Measurements from ENCODE around the gene PTPN23. TPM values are rescaled to one million over a fixed set of nuclear protein-coding genes. Genes with fewer than 3 reads are reported as not detected.

PTPN23 gene
- total RNA-seq, 4 donors from 2014 or later = 10.5 to 134 (median 24.4) TPM

GRCh38 chr3:47420044-47420430, 39.2 kb downstream of the PTPN23 start:
- no peaks in the 10 kb centered on the region for H3K27me3 ChIP-seq
- no peak for DNase-seq
- H3K27ac ChIP-seq = no peak overlapping the region
- WGBS, 2 donors = 100% methylated on average over 3 of the region's 5 CpGs; no CpG with 5 or more reads in 1 of the 2 donors
- H3K4me3 ChIP-seq = no peak overlapping the region
- no peaks in the 10 kb centered on the region for H3K9me3 ChIP-seq
- peaks cover 12 to 19% (median 12%) of the 10 kb centered on the region in 3 donors for H3K4me1 ChIP-seq
- intact Hi-C loops (cut with DNase I) = loop anchor here (2.0 kb wide), 1 partner anchor 53 kb away; no protein-coding TSS in a partner anchor
- H3K36me3 ChIP-seq = peaks cover 26 to 92% (median 34%) of the 10 kb centered on the region in 3 donors
- TF ChIP-seq CTCF (IDR thresholded peaks at IDR 0.05) (no peak), POLR2A (IDR thresholded peaks at IDR 0.05) (no peak)

DNA sequence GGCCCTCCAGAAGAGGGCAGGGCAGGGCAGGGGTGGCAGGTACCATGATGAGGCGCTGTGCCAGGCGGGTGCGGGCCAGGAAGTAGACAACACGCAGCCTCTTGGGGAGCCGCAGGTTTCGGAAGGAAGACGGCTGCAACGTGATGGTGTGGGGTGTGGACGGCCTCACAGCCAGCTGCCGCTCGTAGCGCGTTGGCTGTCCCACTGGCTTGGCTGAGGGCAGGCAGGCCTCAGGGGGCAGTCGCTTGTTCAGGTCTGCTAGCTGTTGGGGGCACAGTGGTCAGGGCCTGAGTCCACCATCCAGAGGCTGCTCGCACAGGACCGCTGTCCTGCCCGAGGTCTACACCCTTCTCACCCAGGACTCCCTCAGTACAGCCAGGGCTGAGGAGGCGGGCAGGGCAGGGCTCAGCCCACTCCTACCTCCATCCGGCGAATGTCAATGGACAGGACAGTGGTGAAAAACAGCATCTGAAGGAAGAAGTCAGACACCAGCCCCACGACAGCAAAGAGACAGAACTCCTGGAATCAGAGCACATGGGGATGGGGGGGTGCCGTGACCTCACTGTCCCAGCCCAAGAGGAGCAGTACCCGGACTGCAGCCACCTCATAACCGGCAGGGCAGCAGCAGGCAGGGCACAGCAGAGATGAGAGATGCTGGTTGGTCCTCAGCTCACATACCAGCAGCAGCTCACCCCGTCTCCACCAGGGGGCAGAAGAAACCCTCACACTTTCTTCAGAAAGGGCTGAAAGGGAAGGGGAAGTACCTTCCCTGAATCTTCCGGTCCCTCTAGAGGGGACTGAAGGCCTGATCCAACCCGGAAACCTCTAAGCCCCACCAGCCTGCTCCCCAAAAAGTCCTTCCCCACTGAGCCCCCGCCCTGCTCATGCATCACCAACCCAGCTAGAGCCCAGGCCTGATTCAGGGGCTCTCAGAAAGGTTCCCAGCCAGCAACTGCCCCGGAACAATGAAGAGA, 40.0 kb downstream of the PTPN23 start:
- Histone ChIP-seq H3K27ac (peak overlapping the region; percentile 65 to 80 (median 76)), H3K27me3 (no peaks in the 10 kb centered on the region), H3K36me3 (peaks cover 30 to 92% (median 40%) of the 10 kb centered on the region in 3 donors), H3K4me3 (no peak overlapping the region), H3K9me3 (no peaks in the 10 kb centered on the region), H3K4me1 (peaks cover 12 to 19% (median 12%) of the 10 kb centered on the region in 3 donors)
- intact Hi-C loops (cut with DNase I) = loop anchor here (2.0 kb wide), 1 partner anchor 52 kb away; no protein-coding TSS in a partner anchor
- TF ChIP-seq CTCF (IDR thresholded peaks at IDR 0.05) (peak; percentile 93 to 97 (median 94)), POLR2A (IDR thresholded peaks at IDR 0.05) (no peak)
- DNase-seq = peak; percentile 25
- 62 to 87% methylated on average over 12 to 21 of the region's 29 CpGs for WGBS, 2 donors

GRCh38 chr3:47421741-47422649, 41.2 kb downstream of the PTPN23 start:
- peak overlapping the region; percentile 65 to 80 (median 76) for H3K27ac ChIP-seq
- no peaks in the 10 kb centered on the region for H3K9me3 ChIP-seq
- 64 to 75% methylated on average over 2 to 4 of the region's 13 CpGs for WGBS, 2 donors
- peaks cover 12 to 19% (median 12%) of the 10 kb centered on the region in 3 donors for H3K4me1 ChIP-seq
- TF ChIP-seq CTCF (IDR thresholded peaks at IDR 0.05) = peak in 3 of 6 experiments; percentile 9 to 49 (median 9)
- no peak for TF ChIP-seq POLR2A (IDR thresholded peaks at IDR 0.05)
- intact Hi-C loops (cut with DNase I) = loop anchor here (2.0 kb wide), 1 partner anchor 51 kb away; no protein-coding TSS in a partner anchor
- no peak overlapping the region for H3K4me3 ChIP-seq
- H3K27me3 ChIP-seq = no peaks in the 10 kb centered on the region
- DNase-seq = no peak
- H3K36me3 ChIP-seq = peaks cover 33 to 94% (median 49%) of the 10 kb centered on the region in 3 donors

DNA sequence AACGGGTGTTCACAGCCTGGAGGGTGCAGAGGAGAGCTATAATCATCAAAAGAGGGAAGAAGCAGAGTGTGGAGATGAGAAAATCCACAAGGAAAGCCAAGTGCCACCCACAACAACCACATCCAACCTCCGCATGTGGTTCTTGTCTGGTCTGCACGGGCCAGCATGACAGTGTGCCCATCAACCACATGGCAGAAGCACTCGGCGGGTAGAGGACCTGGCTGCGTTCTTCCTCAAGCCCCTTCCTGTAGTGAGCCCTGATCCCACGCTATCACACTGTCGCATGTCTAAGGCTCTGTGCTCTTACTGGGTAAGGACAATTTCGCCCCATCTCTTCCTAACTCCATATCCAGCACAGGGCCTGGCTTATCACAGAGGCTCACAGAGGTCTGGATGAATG, 41.9 kb downstream of the PTPN23 start:
- Histone ChIP-seq H3K9me3 (no peaks in the 10 kb centered on the region), H3K27ac (no peak overlapping the region), H3K4me1 (peaks cover 12 to 19% (median 12%) of the 10 kb centered on the region in 3 donors), H3K4me3 (no peak overlapping the region), H3K27me3 (no peaks in the 10 kb centered on the region), H3K36me3 (peaks cover 34 to 95% (median 51%) of the 10 kb centered on the region in 3 donors)
- intact Hi-C loops (cut with DNase I) = no loop called here
- TF ChIP-seq CTCF (IDR thresholded peaks at IDR 0.05) = no peak
- TF ChIP-seq POLR2A (IDR thresholded peaks at IDR 0.05) = no peak
- no peak for DNase-seq
- 89 to 90% methylated on average over 9 of the region's 9 CpGs for WGBS, 2 donors
